HepG2 (cell line): ENCODE data around the gene DLG2. TPM values are rescaled to one million over a fixed set of nuclear protein-coding genes. Genes with fewer than 3 reads are reported as not detected.

Experiments
- ATF1 ChIP-seq: IDR thresholded peaks from 2 replicates; pipeline ENCODE4 v1.6.1; 2016; ENCODE audit warnings: mild to moderate bottlenecking, control low read depth
- HMGXB3 ChIP-seq: sonication (generic); formaldehyde crosslinking; IDR thresholded peaks from 2 replicates; pipeline ENCODE4 v1.4.0; 2020; ENCODE audit warnings: missing genetic modification reagents, borderline replicate concordance
- MAZ ChIP-seq, 2 experiments: sonication (generic) in 1 of 2; formaldehyde crosslinking in 1 of 2; IDR thresholded peaks; 2 replicates each; pipeline versions ENCODE4 v1.5.0 to v1.6.1; 2012 to 2020; ENCODE audit warnings: low read depth in 2 of 2, mild to moderate bottlenecking in 2 of 2, borderline replicate concordance in 1 of 2, improper control_type of control experiment in 1 of 2, low read length in 1 of 2, missing genetic modification reagents in 1 of 2, moderate library complexity in 1 of 2
- MYC ChIP-seq: sonication (generic); formaldehyde crosslinking; IDR thresholded peaks from 2 replicates; pipeline ENCODE4 v1.9.0; 2021; ENCODE audit warnings: missing genetic modification reagents, borderline replicate concordance
- SMARCC2 ChIP-seq: fragments of 450-650 bp; IDR thresholded peaks from 2 replicates; pipeline ENCODE4 v1.6.1; 2017; ENCODE audit warnings: antibody characterized with exemption, mild to moderate bottlenecking
- SP4 ChIP-seq: sonication (generic); formaldehyde crosslinking; IDR thresholded peaks from 2 replicates; pipeline ENCODE4 v1.8.1; 2023; ENCODE audit warnings: mild to moderate bottlenecking, missing genetic modification reagents
- ZBTB3 ChIP-seq: sonication (generic); formaldehyde crosslinking; IDR thresholded peaks from 2 replicates; pipeline ENCODE4 v1.4.0; 2020; ENCODE audit warnings: low read depth, mild to moderate bottlenecking, moderate library complexity, missing genetic modification reagents, borderline replicate concordance
- ZFP36 ChIP-seq: fragments of 150-350 bp; IDR thresholded peaks from 2 replicates; pipeline ENCODE4 v1.6.1; 2018; ENCODE audit warnings: borderline replicate concordance, low read length, low read depth; ENCODE audit not compliant: partially characterized antibody
- ZNF710 ChIP-seq: sonication (generic); formaldehyde crosslinking; IDR thresholded peaks from 2 replicates; pipeline ENCODE4 v1.5.0; 2020; ENCODE audit warnings: mild to moderate bottlenecking, missing genetic modification reagents, borderline replicate concordance
- polyA plus RNA-seq, 8 experiments: library from polyadenylated mRNA; depleted of rRNA in 3 of 8; stranded (reverse) in 7 of 8; unstranded in 1 of 8; fragments of >200 nt; fragmentation: Illumina TruSeq in 4 of 8; extraction: Trizol in 4 of 8; gene quantifications; 2 replicates each; pipeline versions ENCODE4 v1.2.1 to v1.2.3, GENCODE V29; 2011 to 2016; ENCODE audit warnings: low read depth in 4 of 8, missing spikeins in 1 of 8, mixed read lengths in 1 of 8; ENCODE audit not compliant: insufficient read depth in 1 of 8
- total RNA-seq, 5 experiments: library from RNA; depleted of rRNA; stranded (reverse); fragments of >200 nt; fragmentation: Illumina TruSeq; extraction: Trizol; gene quantifications; 2 replicates each; pipeline ENCODE4 v1.2.3, GENCODE V29; 2016; ENCODE audit warnings: low read depth in 1 of 5
- TF ChIP-seq, protein P1 (sequence below): sonication (generic); formaldehyde crosslinking; IDR thresholded peaks from 2 replicates; pipeline ENCODE4 v1.8.0; 2022; ENCODE audit warnings: missing genetic modification reagents, mild to moderate bottlenecking, borderline replicate concordance
- TF ChIP-seq, protein P2 (sequence below): sonication (generic); formaldehyde crosslinking; IDR thresholded peaks from 2 replicates; pipeline ENCODE4 v1.8.1; 2022; ENCODE audit warnings: low read depth, mild to moderate bottlenecking, missing genetic modification reagents
- TF ChIP-seq, protein P3 (sequence below): IDR thresholded peaks from 2 replicates; pipeline ENCODE4 v1.6.1; 2016; ENCODE audit warnings: missing compliant biosample characterization, missing genetic modification reagents, borderline replicate concordance
- TF ChIP-seq, protein P4 (sequence below): IDR thresholded peaks from 2 replicates; pipeline ENCODE4 v1.6.1; 2016; ENCODE audit warnings: missing biosample characterization, missing genetic modification reagents, low read depth

DLG2 gene
- total and polyA plus RNA-seq, 2 of the 13 experiments (the other 11 are each of a cell fraction or from before 2014, with no cell fraction given), result 0.46 to 1.0 TPM

DNA sequence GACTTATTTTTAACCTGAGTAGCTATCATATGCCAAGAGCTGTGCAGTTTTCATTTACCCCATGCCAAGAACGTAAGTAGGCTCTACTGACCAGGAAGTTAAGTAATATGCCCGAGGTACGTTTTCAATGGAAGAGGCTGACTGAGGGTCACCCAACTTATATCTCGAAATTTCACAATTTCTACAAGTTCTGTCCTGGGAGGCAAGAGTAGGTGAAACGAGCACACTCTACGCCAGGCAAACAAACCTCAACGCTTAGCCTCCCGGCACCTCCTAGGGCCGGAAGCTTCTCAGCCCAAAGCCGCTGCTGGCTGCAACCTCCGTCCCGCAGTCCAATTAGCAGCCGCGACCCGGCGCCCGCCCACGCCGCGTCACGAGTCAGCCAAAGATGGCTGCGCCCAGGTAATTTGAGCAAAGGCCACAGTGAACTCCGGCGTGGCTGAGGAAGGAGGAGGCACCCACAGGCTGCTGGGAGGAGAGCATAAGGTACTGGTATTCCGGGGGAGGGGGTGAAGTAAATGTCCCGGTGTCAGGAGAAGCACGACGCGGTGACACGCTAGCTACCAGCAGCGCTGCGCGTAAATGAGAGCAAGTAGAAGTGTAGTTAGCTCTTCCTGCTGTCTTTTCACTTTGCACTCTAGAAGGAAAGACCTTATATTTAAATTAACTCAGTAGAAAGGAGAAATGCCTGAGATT, 20.6 kb upstream of the DLG2 start, which contains the start of gene TMEM126A (continued):
- peak; percentile 70; the same call in 1 of the 2 replicates for TF ChIP-seq HMGXB3 (CRISPR knock-in tag)
- TF ChIP-seq MYC (CRISPR knock-in tag), result peak; percentile 83; the same call in 1 of the 2 replicates
- TF ChIP-seq, protein P1, sequence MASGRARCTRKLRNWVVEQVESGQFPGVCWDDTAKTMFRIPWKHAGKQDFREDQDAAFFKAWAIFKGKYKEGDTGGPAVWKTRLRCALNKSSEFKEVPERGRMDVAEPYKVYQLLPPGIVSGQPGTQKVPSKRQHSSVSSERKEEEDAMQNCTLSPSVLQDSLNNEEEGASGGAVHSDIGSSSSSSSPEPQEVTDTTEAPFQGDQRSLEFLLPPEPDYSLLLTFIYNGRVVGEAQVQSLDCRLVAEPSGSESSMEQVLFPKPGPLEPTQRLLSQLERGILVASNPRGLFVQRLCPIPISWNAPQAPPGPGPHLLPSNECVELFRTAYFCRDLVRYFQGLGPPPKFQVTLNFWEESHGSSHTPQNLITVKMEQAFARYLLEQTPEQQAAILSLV (CRISPR knock-in tag), result peak; percentile 64; the same call in 1 of the 2 replicates
- peak; percentile 91 for TF ChIP-seq ATF1 (CRISPR knock-in tag)
- TF ChIP-seq MAZ (IDR thresholded peaks at IDR 0.05; ENCODE audit: borderline replicate concordance, low read depth, low read length), result no peak
- TF ChIP-seq MAZ (CRISPR knock-in tag; IDR thresholded peaks at IDR 0.05; ENCODE audit: low read depth), result peak; percentile 72
- peak; percentile 86 for TF ChIP-seq SP4 (CRISPR knock-in tag)
- TF ChIP-seq, protein P2, sequence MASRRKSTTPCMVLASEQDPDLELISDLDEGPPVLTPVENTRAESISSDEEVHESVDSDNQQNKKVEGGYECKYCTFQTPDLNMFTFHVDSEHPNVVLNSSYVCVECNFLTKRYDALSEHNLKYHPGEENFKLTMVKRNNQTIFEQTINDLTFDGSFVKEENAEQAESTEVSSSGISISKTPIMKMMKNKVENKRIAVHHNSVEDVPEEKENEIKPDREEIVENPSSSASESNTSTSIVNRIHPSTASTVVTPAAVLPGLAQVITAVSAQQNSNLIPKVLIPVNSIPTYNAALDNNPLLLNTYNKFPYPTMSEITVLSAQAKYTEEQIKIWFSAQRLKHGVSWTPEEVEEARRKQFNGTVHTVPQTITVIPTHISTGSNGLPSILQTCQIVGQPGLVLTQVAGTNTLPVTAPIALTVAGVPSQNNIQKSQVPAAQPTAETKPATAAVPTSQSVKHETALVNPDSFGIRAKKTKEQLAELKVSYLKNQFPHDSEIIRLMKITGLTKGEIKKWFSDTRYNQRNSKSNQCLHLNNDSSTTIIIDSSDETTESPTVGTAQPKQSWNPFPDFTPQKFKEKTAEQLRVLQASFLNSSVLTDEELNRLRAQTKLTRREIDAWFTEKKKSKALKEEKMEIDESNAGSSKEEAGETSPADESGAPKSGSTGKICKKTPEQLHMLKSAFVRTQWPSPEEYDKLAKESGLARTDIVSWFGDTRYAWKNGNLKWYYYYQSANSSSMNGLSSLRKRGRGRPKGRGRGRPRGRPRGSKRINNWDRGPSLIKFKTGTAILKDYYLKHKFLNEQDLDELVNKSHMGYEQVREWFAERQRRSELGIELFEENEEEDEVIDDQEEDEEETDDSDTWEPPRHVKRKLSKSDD (CRISPR knock-in tag), result no peak
- TF ChIP-seq ZFP36, result no peak
- no peak for TF ChIP-seq SMARCC2
- 0 out of 2 replicates have a peak, but pooled peaks have one; percentile 30 for TF ChIP-seq ZBTB3
- TF ChIP-seq, protein P3, sequence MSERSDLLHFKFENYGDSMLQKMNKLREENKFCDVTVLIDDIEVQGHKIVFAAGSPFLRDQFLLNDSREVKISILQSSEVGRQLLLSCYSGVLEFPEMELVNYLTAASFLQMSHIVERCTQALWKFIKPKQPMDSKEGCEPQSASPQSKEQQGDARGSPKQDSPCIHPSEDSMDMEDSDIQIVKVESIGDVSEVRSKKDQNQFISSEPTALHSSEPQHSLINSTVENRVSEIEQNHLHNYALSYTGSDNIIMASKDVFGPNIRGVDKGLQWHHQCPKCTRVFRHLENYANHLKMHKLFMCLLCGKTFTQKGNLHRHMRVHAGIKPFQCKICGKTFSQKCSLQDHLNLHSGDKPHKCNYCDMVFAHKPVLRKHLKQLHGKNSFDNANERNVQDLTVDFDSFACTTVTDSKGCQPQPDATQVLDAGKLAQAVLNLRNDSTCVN, result peak; percentile 83; the same call in 1 of the 2 replicates
- peak; percentile 54; the same call in 1 of the 2 replicates for TF ChIP-seq ZNF710 (CRISPR knock-in tag)
- TF ChIP-seq, protein P4, sequence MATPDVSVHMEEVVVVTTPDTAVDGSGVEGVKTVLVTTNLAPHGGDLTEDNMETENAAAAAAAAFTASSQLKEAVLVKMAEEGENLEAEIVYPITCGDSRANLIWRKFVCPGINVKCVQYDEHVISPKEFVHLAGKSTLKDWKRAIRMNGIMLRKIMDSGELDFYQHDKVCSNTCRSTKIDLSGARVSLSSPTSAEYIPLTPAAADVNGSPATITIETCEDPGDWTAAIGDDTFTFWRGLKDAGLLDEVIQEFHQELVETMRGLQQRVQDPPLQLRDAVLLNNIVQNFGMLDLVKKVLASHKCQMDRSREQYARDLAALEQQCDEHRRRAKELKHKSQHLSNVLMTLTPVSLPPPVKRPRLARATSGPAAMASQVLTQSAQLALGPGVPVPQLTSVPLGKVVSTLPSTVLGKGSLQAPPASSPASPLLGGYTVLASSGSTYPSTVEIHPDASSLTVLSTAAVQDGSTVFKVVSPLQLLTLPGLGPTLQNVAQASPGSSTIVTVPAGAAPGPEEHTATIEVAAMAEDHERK, result no peak
